Measurements from ENCODE around the gene AGBL4. TPM values are rescaled to one million over a fixed set of nuclear protein-coding genes. Genes with fewer than 3 reads are reported as not detected.

Gene AGBL4
- total and polyA plus RNA-seq, 11 donors, result 0.40 to 1.4 (median 0.54) TPM; not detected in 3

- Histone ChIP-seq H3K9me3 (no peaks in the 10 kb centered on the region), H3K4me1 (no peaks in the 10 kb centered on the region), H3K36me3 (no peaks in the 10 kb centered on the region), H3K27me3 (no peaks in the 10 kb centered on the region), H3K27ac (no peak overlapping the region), H3K4me3 (no peak overlapping the region)
- ATAC-seq (no peak), DNase-seq (no peak)
- TF ChIP-seq CTCF (IDR thresholded peaks at IDR 0.05), result no peak
- no peak for TF ChIP-seq POLR2A (IDR thresholded peaks at IDR 0.05)
- intact Hi-C loops (cut with DNase I), result no loop called here
- WGBS, 4 donors, result 47 to 64% (median 56%) methylated on average over 1 of the region's 1 CpG
Observed at GRCh38 chr1:49358036-49358435, 665.7 kb downstream of the AGBL4 start.

- no peaks in the 10 kb centered on the region for H3K27me3 ChIP-seq
- intact Hi-C loops (cut with DNase I), result no loop called here
- no peaks in the 10 kb centered on the region for H3K36me3 ChIP-seq
- TF ChIP-seq POLR2A (IDR thresholded peaks at IDR 0.05) (no peak), CTCF (IDR thresholded peaks at IDR 0.05) (no peak)
- no peak overlapping the region for H3K27ac ChIP-seq
- ATAC-seq (no peak), DNase-seq (no peak)
- no peaks in the 10 kb centered on the region for H3K4me1 ChIP-seq
- H3K9me3 ChIP-seq, result no peaks in the 10 kb centered on the region
- H3K4me3 ChIP-seq, result no peak overlapping the region
Observed at GRCh38 chr1:49356594-49356993, 667.2 kb downstream of the AGBL4 start.

- Histone ChIP-seq H3K4me3 (no peak overlapping the region), H3K36me3 (no peaks in the 10 kb centered on the region), H3K4me1 (no peaks in the 10 kb centered on the region), H3K27ac (no peak overlapping the region), H3K9me3 (no peaks in the 10 kb centered on the region), H3K27me3 (no peaks in the 10 kb centered on the region)
- ATAC-seq, result no peak
- TF ChIP-seq POLR2A (IDR thresholded peaks at IDR 0.05), result no peak
- 69 to 79% (median 75%) methylated on average over 2 of the region's 2 CpGs for WGBS, 4 donors
- no peak for DNase-seq
- intact Hi-C loops (cut with DNase I), result no loop called here
Observed at GRCh38 chr1:49351768-49352167, 672.0 kb downstream of the AGBL4 start.

GRCh38 chr1:49346767-49347349 lies 676.9 kb downstream of the AGBL4 start:
- WGBS, 4 donors, result 81 to 85% (median 82%) methylated on average over 2 of the region's 2 CpGs
- DNase-seq (no peak), ATAC-seq (no peak)
- H3K36me3 ChIP-seq, result no peaks in the 10 kb centered on the region
- intact Hi-C loops (cut with DNase I), result no loop called here
- H3K27ac ChIP-seq, result no peak overlapping the region
- peaks cover 0 to 7% (median 0%) of the 10 kb centered on the region in 12 donors for H3K9me3 ChIP-seq
- TF ChIP-seq CTCF (IDR thresholded peaks at IDR 0.05) (no peak), POLR2A (IDR thresholded peaks at IDR 0.05) (no peak)
- H3K27me3 ChIP-seq, result no peaks in the 10 kb centered on the region
- no peaks in the 10 kb centered on the region for H3K4me1 ChIP-seq
- H3K4me3 ChIP-seq, result no peak overlapping the region

GRCh38 chr1:49340576-49340975 lies 683.2 kb downstream of the AGBL4 start:
- ATAC-seq, result no peak
- 86 to 92% (median 88%) methylated on average over 2 of the region's 2 CpGs for WGBS, 4 donors
- H3K36me3 ChIP-seq, result no peaks in the 10 kb centered on the region
- peaks cover 0 to 5% (median 0%) of the 10 kb centered on the region in 12 donors for H3K9me3 ChIP-seq
- no peak overlapping the region for H3K27ac ChIP-seq
- TF ChIP-seq POLR2A (IDR thresholded peaks at IDR 0.05) (no peak), CTCF (IDR thresholded peaks at IDR 0.05) (no peak)
- H3K27me3 ChIP-seq, result no peaks in the 10 kb centered on the region
- no peak for DNase-seq
- intact Hi-C loops (cut with DNase I), result no loop called here
- no peaks in the 10 kb centered on the region for H3K4me1 ChIP-seq
- no peak overlapping the region for H3K4me3 ChIP-seq

Data from heart left ventricle (tissue), 16 donors.